Ovary (tissue), 9 donors: ENCODE results near the gene SKAP2. TPM values are rescaled to one million over a fixed set of nuclear protein-coding genes. Genes with fewer than 3 reads are reported as not detected.

ENCODE experiments used
- DNase-seq, 5 donors: peaks; one replicate each; pipeline ENCODE4 v3.0.0-alpha.2; 2019 to 2020
- H3K27ac ChIP-seq, 2 donors: fragments of 200-600 bp; one replicate each; pipeline versions ENCODE4 v1.5.1 to v1.8.0; 2019 to 2022
- H3K27me3 ChIP-seq: fragments of 200-600 bp; one replicate; pipeline ENCODE4 v1.8.0; 2022
- H3K36me3 ChIP-seq: fragments of 200-600 bp; sonication (generic); one replicate; pipeline ENCODE4 v1.5.1; 2019
- H3K4me1 ChIP-seq: one replicate; pipeline ENCODE4 v1.8.1; 2013; ENCODE audit warnings: mild to moderate bottlenecking, moderate library complexity; ENCODE audit not compliant: insufficient read depth
- H3K4me3 ChIP-seq: fragments of 200-600 bp; sonication (generic); one replicate; pipeline ENCODE4 v1.5.1; 2017
- H3K9me3 ChIP-seq, 2 donors: fragments of 200-600 bp in 1 of 2; sonication (generic) in 1 of 2; one replicate each; pipeline versions ENCODE4 v1.5.1 to v1.8.1; 2013 to 2019; ENCODE audit warnings: mild to moderate bottlenecking in 1 of 2, moderate library complexity in 1 of 2
- EP300 ChIP-seq: sonication (generic); formaldehyde crosslinking; IDR thresholded peaks from one replicate; pipeline ENCODE4 v1.6.1; 2017; ENCODE audit warnings: antibody characterized with exemption
- POLR2A ChIP-seq: fragments of 450-650 bp; IDR thresholded peaks from one replicate; pipeline ENCODE4 v1.6.1; 2017; ENCODE audit warnings: antibody characterized with exemption, mild to moderate bottlenecking, moderate library complexity
- WGBS, 3 donors: extraction: QIAGEN DNeasy Blood & Tissue Kit in 1 of 3; methylation state at CpG; one replicate each; pipeline versions ENCODE4 v1.1.5 to v1.1.7; 2013 to 2017; 5-methylcytosine and 5-hydroxymethylcytosine counted together
- intact Hi-C, 4 donors: fragments of 100-400 bp; cut with DNase I; formaldehyde crosslinking; loops; one replicate each; pipeline versions ENCODE4 v1.11.0 to v1.15.1; 2022 to 2023
- polyA plus RNA-seq, 2 donors: library from polyadenylated mRNA; stranded (reverse); fragments of 200-250 nt in 1 of 2; fragments of 350-450 nt in 1 of 2; fragmentation: Illumina TruSeq in 1 of 2; extraction: RNeasy Lipid Tissue Mini Kit (QIAGEN cat#74804) in 1 of 2; gene quantifications; one replicate each; pipeline ENCODE4 v1.2.3, GENCODE V29; 2013 to 2014
- total RNA-seq, 7 donors: library from RNA; depleted of rRNA in 2 of 7; stranded (reverse); fragments of >200 nt in 2 of 7; fragmentation: NEBNext Ultra II Directional in 3 of 7; extraction: Animal tissue kit (Norgen Biotek cat#: 25700) in 3 of 7; gene quantifications; one replicate each; pipeline versions ENCODE4 v1.1.0 to v1.2.4, GENCODE V29; 2016 to 2023
- TF ChIP-seq, protein P1 (sequence below), 3 donors: fragments of 450-650 bp in 2 of 3; fragments of 200-600 bp in 1 of 3; IDR thresholded peaks; one replicate each; pipeline versions ENCODE4 v1.5.1 to v1.8.0; 2016 to 2022; ENCODE audit warnings: antibody characterized with exemption in 3 of 3, mild to moderate bottlenecking in 1 of 3
- donor health status: DM: no; HTN: no; CAD: no; lungs with moderate emphysema.
- donor health status: DM: no; HTN: no; CAD: no.
- donor health status: Bipolar disorder and iron deficiency.
- donor health status: DM: yes; HTN: yes; CAD: no.
- donor health status: DM: no; HTN: no; CAD: no.
- donor health status: DM: yes; HTN: yes; CAD: no.

SKAP2 gene
- total and polyA plus RNA-seq, 9 donors: 8.6 to 40.8 (median 20.0) TPM

GRCh38 chr7:26664735-26665416 lies 199.5 kb downstream of the SKAP2 start:
- TF ChIP-seq POLR2A: no peak
- TF ChIP-seq, protein P1, sequence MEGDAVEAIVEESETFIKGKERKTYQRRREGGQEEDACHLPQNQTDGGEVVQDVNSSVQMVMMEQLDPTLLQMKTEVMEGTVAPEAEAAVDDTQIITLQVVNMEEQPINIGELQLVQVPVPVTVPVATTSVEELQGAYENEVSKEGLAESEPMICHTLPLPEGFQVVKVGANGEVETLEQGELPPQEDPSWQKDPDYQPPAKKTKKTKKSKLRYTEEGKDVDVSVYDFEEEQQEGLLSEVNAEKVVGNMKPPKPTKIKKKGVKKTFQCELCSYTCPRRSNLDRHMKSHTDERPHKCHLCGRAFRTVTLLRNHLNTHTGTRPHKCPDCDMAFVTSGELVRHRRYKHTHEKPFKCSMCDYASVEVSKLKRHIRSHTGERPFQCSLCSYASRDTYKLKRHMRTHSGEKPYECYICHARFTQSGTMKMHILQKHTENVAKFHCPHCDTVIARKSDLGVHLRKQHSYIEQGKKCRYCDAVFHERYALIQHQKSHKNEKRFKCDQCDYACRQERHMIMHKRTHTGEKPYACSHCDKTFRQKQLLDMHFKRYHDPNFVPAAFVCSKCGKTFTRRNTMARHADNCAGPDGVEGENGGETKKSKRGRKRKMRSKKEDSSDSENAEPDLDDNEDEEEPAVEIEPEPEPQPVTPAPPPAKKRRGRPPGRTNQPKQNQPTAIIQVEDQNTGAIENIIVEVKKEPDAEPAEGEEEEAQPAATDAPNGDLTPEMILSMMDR (IDR thresholded peaks at IDR 0.05): no peak
- TF ChIP-seq EP300: no peak
- Histone ChIP-seq H3K27ac (no peak overlapping the region), H3K4me3 (no peak overlapping the region), H3K36me3 (no peaks in the 10 kb centered on the region), H3K9me3 (no peaks in the 10 kb centered on the region), H3K4me1 (no peaks in the 10 kb centered on the region), H3K27me3 (no peaks in the 10 kb centered on the region)
- DNase-seq: no peak
- intact Hi-C loops: loop anchor here in 2 of 4 donors (10.0 kb wide), 2 partner anchors 290 to 300 kb away; no protein-coding TSS in a partner anchor
- WGBS, 3 donors: 70 to 74% (median 74%) methylated on average over 5 of the region's 5 CpGs

DNA sequence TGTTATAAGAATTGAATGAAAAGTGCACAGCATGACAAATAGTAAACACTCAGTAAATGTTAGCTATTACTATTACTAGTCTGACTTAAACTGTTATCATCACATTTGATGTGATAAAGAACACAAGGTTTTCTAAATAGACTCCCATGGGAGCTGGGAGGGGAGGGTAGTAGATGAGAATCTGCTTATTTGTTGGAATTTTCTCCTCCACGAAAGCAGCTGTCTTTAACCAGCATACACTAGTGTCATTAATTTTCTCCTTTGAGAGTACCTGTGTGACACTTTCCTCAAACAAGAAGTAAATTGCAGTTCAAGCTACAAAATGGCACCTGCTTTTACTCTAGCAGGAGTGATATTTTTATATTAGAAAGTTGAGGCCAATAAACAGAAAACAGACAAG lies 200.1 kb downstream of the SKAP2 start:
- Histone ChIP-seq H3K27ac (no peak overlapping the region), H3K9me3 (no peaks in the 10 kb centered on the region), H3K27me3 (no peaks in the 10 kb centered on the region), H3K4me1 (no peaks in the 10 kb centered on the region), H3K4me3 (no peak overlapping the region), H3K36me3 (no peaks in the 10 kb centered on the region)
- TF ChIP-seq, protein P1 (IDR thresholded peaks at IDR 0.05): no peak
- TF ChIP-seq EP300: no peak
- no peak for TF ChIP-seq POLR2A
- DNase-seq: no peak
- intact Hi-C loops: loop anchor here in 2 of 4 donors (10.0 kb wide), 2 partner anchors 289 to 299 kb away; no protein-coding TSS in a partner anchor
- WGBS, 3 donors: 86 to 91% (median 87%) methylated on average over 1 of the region's 1 CpG

DNA sequence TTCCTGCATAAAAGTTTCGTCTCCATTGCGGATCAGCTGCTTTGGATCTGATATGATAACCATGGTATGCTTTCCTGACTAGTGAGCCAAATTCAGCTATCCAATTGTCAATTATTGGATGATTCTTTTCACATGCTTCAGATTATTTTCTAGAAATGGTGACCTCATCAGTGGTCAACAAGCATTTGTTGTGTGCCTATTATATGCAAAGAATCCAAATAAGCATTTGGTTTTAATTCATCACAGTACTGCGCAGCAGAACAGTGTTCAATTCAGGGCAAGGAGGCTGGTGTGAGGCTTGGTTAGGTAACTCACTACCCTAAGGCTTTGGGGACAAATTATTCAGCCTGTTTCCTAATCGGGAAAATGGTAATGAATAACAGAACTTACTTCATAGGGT lies 200.5 kb downstream of the SKAP2 start:
- no peaks in the 10 kb centered on the region for H3K27me3 ChIP-seq
- WGBS, 3 donors: 90 to 96% (median 93%) methylated on average over 4 of the region's 4 CpGs
- no peaks in the 10 kb centered on the region for H3K9me3 ChIP-seq
- H3K4me3 ChIP-seq: no peak overlapping the region
- no peak for TF ChIP-seq POLR2A
- TF ChIP-seq, protein P1 (IDR thresholded peaks at IDR 0.05): no peak
- no peak for TF ChIP-seq EP300
- intact Hi-C loops: loop anchor here in 2 of 4 donors (10.0 kb wide), 2 partner anchors 289 to 299 kb away; no protein-coding TSS in a partner anchor
- H3K4me1 ChIP-seq: no peaks in the 10 kb centered on the region
- H3K27ac ChIP-seq: no peak overlapping the region
- DNase-seq: no peak
- H3K36me3 ChIP-seq: no peaks in the 10 kb centered on the region

- 87 to 92% (median 90%) methylated on average over 6 of the region's 6 CpGs for WGBS, 3 donors
- Histone ChIP-seq H3K36me3 (no peaks in the 10 kb centered on the region), H3K9me3 (no peaks in the 10 kb centered on the region), H3K4me1 (no peaks in the 10 kb centered on the region), H3K27ac (no peak overlapping the region), H3K4me3 (no peak overlapping the region), H3K27me3 (no peaks in the 10 kb centered on the region)
- no peak for DNase-seq
- TF ChIP-seq, protein P1 (IDR thresholded peaks at IDR 0.05): no peak
- TF ChIP-seq POLR2A: no peak
- TF ChIP-seq EP300: no peak
- intact Hi-C loops: loop anchor here in 2 of 4 donors (10.0 kb wide), 2 partner anchors 288 to 298 kb away; no protein-coding TSS in a partner anchor
These were observed 201.7 kb downstream of the SKAP2 start for GRCh38 chr7:26662646-26663045.
